Erythroblast (primary cell): Measurements from ENCODE around the gene ERBB4.

Experiments
- GATA1 ChIP-seq: IDR thresholded peaks from 2 replicates; pipeline ENCODE4 v1.6.1; 2011; ENCODE audit warnings: low read depth, mild to moderate bottlenecking, control low read depth, low read length, moderate library complexity
- POLR2A ChIP-seq: IDR thresholded peaks from 2 replicates; pipeline ENCODE4 v1.6.1; 2011; ENCODE audit warnings: mild to moderate bottlenecking, low read length

GRCh38 chr2:211436182-211436581, 1102.4 kb downstream of the ERBB4 start:
- no peak for TF ChIP-seq POLR2A
- no peak for TF ChIP-seq GATA1
